K562 (cell line): Measurements from ENCODE around the gene NAGS. TPM values are rescaled to one million over a fixed set of nuclear protein-coding genes. Genes with fewer than 3 reads are reported as not detected.

Experiments
- CUX1 ChIP-seq: fragments of 200-800 bp; sonication (Bioruptor generic); IDR thresholded peaks from 2 replicates; pipeline ENCODE4 v1.6.1; 2016; ENCODE audit warnings: missing genetic modification characterization, missing compliant biosample characterization
- ERF ChIP-seq: fragments of 450-650 bp; formaldehyde crosslinking; IDR thresholded peaks from 2 replicates; pipeline ENCODE4 v1.4.0; 2020; ENCODE audit warnings: mild to moderate bottlenecking, mixed read lengths
- ETV1 ChIP-seq: fragments of 450-650 bp; conservative IDR thresholded peaks from 2 replicates; pipeline ENCODE4 v1.6.1; 2016; ENCODE audit warnings: missing genetic modification characterization, control low read depth, low read depth, missing compliant biosample characterization
- ETV6 ChIP-seq, 3 experiments: fragments of 150-350 bp in 1 of 3; sonication (generic) in 1 of 3; formaldehyde crosslinking in 1 of 3; IDR thresholded peaks; 2 replicates each; pipeline versions ENCODE4 v1.6.1 to v1.8.0; 2014 to 2022; ENCODE audit warnings: borderline replicate concordance in 2 of 3, low read depth in 2 of 3, antibody characterized with exemption in 1 of 3, low read length in 1 of 3, mild to moderate bottlenecking in 1 of 3, missing genetic modification reagents in 1 of 3
- HSF4 ChIP-seq: fragments of 250-450 bp; sonication (Bioruptor Pico); IDR thresholded peaks from 2 replicates; pipeline ENCODE4 v2.1.2; 2022; ENCODE audit warnings: mild to moderate bottlenecking, moderate library complexity, borderline replicate concordance
- ID3 ChIP-seq, 2 experiments: fragments of 250-450 bp in 1 of 2; fragments of 450-650 bp in 1 of 2; sonication (Bioruptor Pico) in 1 of 2; IDR thresholded peaks; 2 replicates each; pipeline versions ENCODE4 v1.6.1 to v1.8.0; 2016 to 2021; ENCODE audit warnings: mild to moderate bottlenecking in 2 of 2, moderate library complexity in 2 of 2, missing compliant biosample characterization in 1 of 2, missing genetic modification characterization in 1 of 2
- NFXL1 ChIP-seq: fragments of 450-650 bp; formaldehyde crosslinking; IDR thresholded peaks from 2 replicates; pipeline ENCODE4 v1.4.0; 2021; ENCODE audit warnings: mild to moderate bottlenecking
- POLR2AphosphoS2 ChIP-seq: IDR thresholded peaks from 2 replicates; pipeline ENCODE4 v1.6.1; 2012; ENCODE audit warnings: low read length, improper control_type of control experiment
- SMARCB1 ChIP-seq: IDR thresholded peaks from 2 replicates; pipeline ENCODE4 v1.6.1; 2011; ENCODE audit warnings: improper control_type of control experiment, low read depth; ENCODE audit not compliant: insufficient read length
- SMARCC2 ChIP-seq: fragments of 450-650 bp; IDR thresholded peaks from 2 replicates; pipeline ENCODE4 v1.6.1; 2017; ENCODE audit warnings: antibody characterized with exemption, moderate library complexity, mild to moderate bottlenecking, low read depth
- U2AF1 ChIP-seq: fragments of 200-400 bp; formaldehyde crosslinking; optimal IDR thresholded peaks from 2 replicates; pipeline ENCODE3; 2017; ENCODE audit warnings: mild to moderate bottlenecking, low read depth, low read length, moderate library complexity
- ZBTB49 ChIP-seq: sonication (generic); formaldehyde crosslinking; IDR thresholded peaks from 2 replicates; pipeline ENCODE4 v1.8.0; 2022; ENCODE audit warnings: missing genetic modification reagents, mild to moderate bottlenecking, borderline replicate concordance
- ZFP36 ChIP-seq: fragments of 150-350 bp; IDR thresholded peaks from 2 replicates; pipeline ENCODE4 v1.6.1; 2018; ENCODE audit warnings: low read length, low read depth; ENCODE audit not compliant: partially characterized antibody
- ZFPM2 ChIP-seq: fragments of 250-450 bp; sonication (Bioruptor Pico); IDR thresholded peaks from 2 replicates; pipeline ENCODE4 v1.5.1; 2022; ENCODE audit warnings: mild to moderate bottlenecking
- ZNF280A ChIP-seq: fragments of 450-650 bp; IDR thresholded peaks from 2 replicates; pipeline ENCODE4 v1.6.1; 2018; ENCODE audit warnings: mild to moderate bottlenecking, low read depth; ENCODE audit not compliant: partially characterized antibody
- ZNF445 ChIP-seq: fragments of 250-450 bp; sonication (Bioruptor Pico); IDR thresholded peaks from 2 replicates; pipeline ENCODE4 v1.4.0; 2020; ENCODE audit warnings: low read depth, mild to moderate bottlenecking, moderate library complexity
- polyA plus RNA-seq, 8 experiments: library from polyadenylated mRNA; depleted of rRNA in 4 of 8; stranded (reverse) in 5 of 8; unstranded in 3 of 8; fragments of >200 nt; fragmentation: Nextera tagmentation in 2 of 8; fragmentation: Illumina TruSeq in 1 of 8; extraction: Ambion mirVana in 2 of 8; extraction: Trizol in 1 of 8; gene quantifications; 2 replicates each; pipeline versions ENCODE4 v1.2.1 to v1.2.3, GENCODE V29; 2011 to 2014; ENCODE audit warnings: inconsistent platforms in 1 of 8, missing spikeins in 1 of 8
- total RNA-seq, 7 experiments: library from RNA; depleted of rRNA in 6 of 7; stranded (reverse); fragments of >200 nt in 6 of 7; fragmentation: Illumina TruSeq in 2 of 7; extraction: Trizol in 2 of 7; gene quantifications; 2 replicates each; pipeline versions ENCODE4 v1.2.1 to v1.2.3, GENCODE V29; 2011 to 2021; ENCODE audit warnings: low replicate concordance in 1 of 7

Gene NAGS
- total and polyA plus RNA-seq, 9 of the 15 experiments (the other 6 are each of a cell fraction or from before 2014, with no cell fraction given): not detected

- no peak for TF ChIP-seq HSF4 (CRISPR knock-in tag)
- TF ChIP-seq ZBTB49: no peak
- no peak for TF ChIP-seq ID3 (CRISPR knock-in tag; IDR thresholded peaks at IDR 0.05)
- TF ChIP-seq ID3 (tag; IDR thresholded peaks at IDR 0.05): peak; percentile 92
- TF ChIP-seq ERF (CRISPR knock-in tag): 0 out of 2 replicates have a peak, but pooled peaks have one; percentile 41
- TF ChIP-seq ETV1: peak; percentile 68
- TF ChIP-seq CUX1: no peak
- 0 out of 2 replicates have a peak, but pooled peaks have one; percentile 11 for TF ChIP-seq ZFPM2
- TF ChIP-seq SMARCC2: no peak
- TF ChIP-seq POLR2AphosphoS2: peak; percentile 57; the same call in 1 of the 2 replicates
- no peak for TF ChIP-seq ZNF445 (CRISPR knock-in tag)
- no peak for TF ChIP-seq NFXL1 (CRISPR knock-in tag)
- peak; percentile 36 to 77; a peak in 2 of 4 replicates for TF ChIP-seq ETV6 (IDR thresholded peaks at IDR 0.05; ENCODE audit: borderline replicate concordance in 1 of 2, low read depth in 2 of 2, low read length in 1 of 2)
- no peak for TF ChIP-seq ETV6 (CRISPR knock-in tag; IDR thresholded peaks at IDR 0.05; ENCODE audit: borderline replicate concordance)
- TF ChIP-seq ZNF280A: no peak
- TF ChIP-seq U2AF1: no peak
- peak; percentile 64 for TF ChIP-seq ZFP36
- no peak for TF ChIP-seq SMARCB1
These were observed 10.2 kb downstream of the NAGS start, which contains the start of gene TMEM101 (continued) for GRCh38 chr17:44014437-44015172.
